Measurements from ENCODE around the gene ERICH4. TPM values are rescaled to one million over a fixed set of nuclear protein-coding genes. Genes with fewer than 3 reads are reported as not detected.
"Not testable (repeated sequence)": the region's sequence is repeated elsewhere in the genome, so short reads cannot be mapped to it uniquely, and the experiment has no call there.

ERICH4 gene
- total and polyA plus RNA-seq, 5 donors from 2014 or later, result not detected

DNA sequence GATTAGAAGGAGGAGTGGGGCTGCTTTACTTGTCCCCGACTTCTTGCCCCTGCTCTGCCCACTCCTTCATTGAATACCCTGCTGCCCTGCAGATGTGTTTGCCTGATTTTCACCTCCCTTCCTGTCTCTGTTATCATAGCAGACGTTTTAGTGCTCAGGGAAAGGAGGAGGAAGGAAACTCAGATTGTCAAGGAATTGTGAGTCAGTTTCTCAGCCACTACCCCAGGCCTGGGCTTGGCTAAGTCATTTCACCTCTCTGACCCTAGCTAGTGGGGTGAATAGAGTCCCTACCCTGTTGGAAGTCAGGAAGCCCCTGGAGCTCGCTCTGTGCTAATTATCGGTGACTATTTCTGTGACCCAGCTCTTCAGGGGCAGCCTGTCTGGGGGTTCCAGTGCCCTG, 41.5 kb upstream of the ERICH4 start:
- ATAC-seq (ENCODE audit: low read depth in 2 of 2), result no peak
- H3K27ac ChIP-seq (ENCODE audit: insufficient read depth, low read length, poor library complexity, severe bottlenecking), result no peak overlapping the region
- peaks cover 19% of the 10 kb centered on the region for H3K4me1 ChIP-seq (ENCODE audit: control insufficient read depth, insufficient read depth, low read length, poor library complexity, severe bottlenecking)
- Mint-ChIP-seq H3K4me3 (peak overlapping the region in 1 of 4 donors; percentile 84), H3K4me1 (peaks cover 19 to 44% (median 29%) of the 10 kb centered on the region in 4 donors), H3K27me3 (no peaks in the 10 kb centered on the region), H3K36me3 (peaks cover 7% of the 10 kb centered on the region), H3K9me3 (no peaks in the 10 kb centered on the region), H3K27ac (peak overlapping the region in 1 of 3 donors; percentile 71)
- no peaks in the 10 kb centered on the region for H3K36me3 ChIP-seq (ENCODE audit: control insufficient read depth, insufficient read depth, low read length)
- DNase-seq, result no peak
- H3K27me3 ChIP-seq (ENCODE audit: control insufficient read depth, insufficient read depth, low read length), result no peaks in the 10 kb centered on the region
- H3K4me3 ChIP-seq (ENCODE audit: low read depth, low read length), result no peak overlapping the region
- no peaks in the 10 kb centered on the region for H3K9me3 ChIP-seq (ENCODE audit: control insufficient read depth in 2 of 2, low read length in 2 of 2)

GRCh38 chr19:41402010-41402409, 40.9 kb upstream of the ERICH4 start:
- Mint-ChIP-seq H3K27me3 (no peaks in the 10 kb centered on the region), H3K27ac (no peak overlapping the region), H3K4me3 (peak overlapping the region in 1 of 4 donors; percentile 43), H3K4me1 (peaks cover 21 to 40% (median 28%) of the 10 kb centered on the region in 4 donors), H3K36me3 (peaks cover 9% of the 10 kb centered on the region), H3K9me3 (no peaks in the 10 kb centered on the region)
- peaks cover 15% of the 10 kb centered on the region for H3K4me1 ChIP-seq (ENCODE audit: control insufficient read depth, insufficient read depth, low read length, poor library complexity, severe bottlenecking)
- H3K4me3 ChIP-seq (ENCODE audit: low read depth, low read length), result no peak overlapping the region
- no peak overlapping the region for H3K27ac ChIP-seq (ENCODE audit: insufficient read depth, low read length, poor library complexity, severe bottlenecking)
- ATAC-seq (ENCODE audit: low read depth in 2 of 2), result no peak
- no peaks in the 10 kb centered on the region for H3K36me3 ChIP-seq (ENCODE audit: control insufficient read depth, insufficient read depth, low read length)
- no peaks in the 10 kb centered on the region for H3K27me3 ChIP-seq (ENCODE audit: control insufficient read depth, insufficient read depth, low read length)
- DNase-seq, result no peak
- H3K9me3 ChIP-seq (ENCODE audit: control insufficient read depth in 2 of 2, low read length in 2 of 2), result no peaks in the 10 kb centered on the region

DNA sequence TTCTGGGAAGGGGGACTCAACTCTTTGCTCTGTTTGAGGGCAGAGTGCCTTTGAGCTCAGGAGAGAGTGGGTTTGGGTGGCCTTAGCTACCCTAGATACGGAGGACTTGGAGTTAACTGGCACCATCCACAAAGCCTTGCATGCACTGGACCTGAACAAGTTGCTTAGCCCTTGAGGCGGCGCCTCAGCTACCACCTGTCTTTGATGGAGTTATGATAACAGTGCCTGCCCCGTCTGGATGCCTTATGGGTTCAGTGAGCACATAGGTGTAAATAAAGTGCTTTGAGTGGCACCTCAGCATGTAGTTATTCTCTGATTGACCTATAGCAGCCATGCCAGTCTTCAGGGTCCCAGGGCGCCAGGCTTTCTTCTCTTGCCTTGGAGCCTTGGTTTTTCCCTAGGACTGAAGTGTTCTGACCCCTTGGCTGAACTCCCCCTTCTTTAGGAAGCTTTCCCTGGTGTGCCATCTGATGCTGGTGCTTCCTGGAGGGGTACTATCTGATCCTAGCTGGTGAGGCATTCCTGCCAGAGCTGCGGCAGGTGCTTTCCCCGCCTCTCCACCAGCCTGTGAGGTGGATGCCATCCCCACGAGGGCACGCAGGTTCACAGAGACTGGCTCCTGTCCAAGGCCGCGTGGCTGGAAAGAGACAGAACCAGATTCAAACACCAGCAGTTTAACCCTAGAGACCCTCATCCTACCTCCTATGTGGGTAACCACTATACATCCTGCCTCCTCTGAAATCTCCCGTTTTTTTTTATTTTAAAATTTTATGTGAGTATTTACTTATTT, 39.6 kb upstream of the ERICH4 start:
- Histone ChIP-seq H3K27me3 (ENCODE audit: control insufficient read depth, insufficient read depth, low read length) (no peaks in the 10 kb centered on the region), H3K27ac (ENCODE audit: insufficient read depth, low read length, poor library complexity, severe bottlenecking) (no peak overlapping the region), H3K4me1 (ENCODE audit: control insufficient read depth, insufficient read depth, low read length, poor library complexity, severe bottlenecking) (peaks cover 9% of the 10 kb centered on the region), H3K9me3 (ENCODE audit: control insufficient read depth in 2 of 2, low read length in 2 of 2) (no peaks in the 10 kb centered on the region), H3K36me3 (ENCODE audit: control insufficient read depth, insufficient read depth, low read length) (no peaks in the 10 kb centered on the region), H3K4me3 (ENCODE audit: low read depth, low read length) (no peak overlapping the region)
- H3K36me3 Mint-ChIP-seq, result peaks cover 15% of the 10 kb centered on the region
- H3K27me3 Mint-ChIP-seq, result no peaks in the 10 kb centered on the region
- DNase-seq (no peak), ATAC-seq (ENCODE audit: low read depth in 2 of 2) (no peak)
- H3K27ac Mint-ChIP-seq, result no peak overlapping the region
- H3K4me3 Mint-ChIP-seq, result peak overlapping the region in 1 of 4 donors; percentile 35
- peaks cover 10 to 31% (median 20%) of the 10 kb centered on the region in 4 donors for H3K4me1 Mint-ChIP-seq
- no peaks in the 10 kb centered on the region for H3K9me3 Mint-ChIP-seq

DNA sequence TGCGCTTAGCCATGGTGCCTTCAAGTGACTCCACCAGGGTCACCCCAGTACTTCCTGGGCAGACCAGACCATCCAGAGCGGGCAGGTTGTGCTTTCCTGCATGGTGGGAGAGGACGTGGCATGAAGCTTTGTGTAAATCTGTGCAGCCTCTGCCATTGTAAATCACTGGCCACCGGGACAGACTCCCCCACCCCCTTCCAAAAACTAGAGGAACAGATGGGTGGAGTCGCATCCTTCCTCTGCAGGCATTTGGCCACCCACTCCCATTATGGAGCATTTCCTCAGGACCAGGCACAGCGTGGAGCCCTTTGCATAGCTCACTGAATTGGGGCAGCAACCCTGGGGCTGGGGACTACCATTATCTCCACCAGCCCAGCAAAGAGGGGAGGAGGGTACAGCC, 37.2 kb upstream of the ERICH4 start:
- no peaks in the 10 kb centered on the region for H3K27me3 Mint-ChIP-seq
- no peak overlapping the region for H3K4me3 Mint-ChIP-seq
- ATAC-seq (ENCODE audit: low read depth in 2 of 2), result no peak
- Histone ChIP-seq H3K9me3 (ENCODE audit: control insufficient read depth in 2 of 2, low read length in 2 of 2) (no peaks in the 10 kb centered on the region), H3K4me1 (ENCODE audit: control insufficient read depth, insufficient read depth, low read length, poor library complexity, severe bottlenecking) (no peaks in the 10 kb centered on the region), H3K27me3 (ENCODE audit: control insufficient read depth, insufficient read depth, low read length) (no peaks in the 10 kb centered on the region), H3K36me3 (ENCODE audit: control insufficient read depth, insufficient read depth, low read length) (no peaks in the 10 kb centered on the region), H3K27ac (ENCODE audit: insufficient read depth, low read length, poor library complexity, severe bottlenecking) (no peak overlapping the region), H3K4me3 (ENCODE audit: low read depth, low read length) (no peak overlapping the region)
- DNase-seq, result no peak
- peaks cover 15% of the 10 kb centered on the region for H3K36me3 Mint-ChIP-seq
- no peak overlapping the region for H3K27ac Mint-ChIP-seq
- no peaks in the 10 kb centered on the region for H3K9me3 Mint-ChIP-seq
- peaks cover 5 to 26% (median 16%) of the 10 kb centered on the region in 4 donors for H3K4me1 Mint-ChIP-seq

DNA sequence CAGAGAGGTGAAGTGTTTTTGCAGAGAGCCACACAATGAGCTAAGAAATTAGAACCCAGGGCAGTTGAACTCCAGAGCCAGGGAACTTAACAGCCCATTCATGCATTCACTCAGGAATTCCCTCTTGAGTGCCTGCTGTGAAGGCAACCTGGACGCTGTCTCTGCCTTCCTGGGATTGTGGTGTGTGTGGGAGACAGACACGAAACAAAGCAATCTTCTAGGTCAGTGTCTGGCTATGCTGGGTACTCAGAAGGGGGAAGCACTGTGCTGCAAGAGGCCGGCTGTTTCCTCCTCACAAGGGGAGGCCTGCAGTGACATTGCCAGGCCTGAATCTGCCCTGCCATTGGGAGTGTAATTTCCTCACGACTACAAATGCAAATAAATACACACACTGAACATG, 35.7 kb upstream of the ERICH4 start:
- H3K4me1 Mint-ChIP-seq, result peaks cover 5 to 16% (median 9%) of the 10 kb centered on the region in 4 donors
- no peak for DNase-seq
- peaks cover 12% of the 10 kb centered on the region for H3K36me3 Mint-ChIP-seq
- no peaks in the 10 kb centered on the region for H3K9me3 Mint-ChIP-seq
- H3K9me3 ChIP-seq (ENCODE audit: control insufficient read depth in 2 of 2, low read length in 2 of 2), result no peaks in the 10 kb centered on the region
- H3K4me1 ChIP-seq (ENCODE audit: control insufficient read depth, insufficient read depth, low read length, poor library complexity, severe bottlenecking), result no peaks in the 10 kb centered on the region
- peak overlapping the region in 1 of 3 donors; percentile 3 for H3K27ac Mint-ChIP-seq
- no peaks in the 10 kb centered on the region for H3K27me3 ChIP-seq (ENCODE audit: control insufficient read depth, insufficient read depth, low read length)
- H3K27me3 Mint-ChIP-seq, result no peaks in the 10 kb centered on the region
- peaks cover 11% of the 10 kb centered on the region for H3K36me3 ChIP-seq (ENCODE audit: control insufficient read depth, insufficient read depth, low read length)
- H3K4me3 Mint-ChIP-seq, result peak overlapping the region in 1 of 4 donors; percentile 62
- no peak overlapping the region for H3K4me3 ChIP-seq (ENCODE audit: low read depth, low read length)
- no peak for ATAC-seq (ENCODE audit: low read depth in 2 of 2)
- no peak overlapping the region for H3K27ac ChIP-seq (ENCODE audit: insufficient read depth, low read length, poor library complexity, severe bottlenecking)

DNA sequence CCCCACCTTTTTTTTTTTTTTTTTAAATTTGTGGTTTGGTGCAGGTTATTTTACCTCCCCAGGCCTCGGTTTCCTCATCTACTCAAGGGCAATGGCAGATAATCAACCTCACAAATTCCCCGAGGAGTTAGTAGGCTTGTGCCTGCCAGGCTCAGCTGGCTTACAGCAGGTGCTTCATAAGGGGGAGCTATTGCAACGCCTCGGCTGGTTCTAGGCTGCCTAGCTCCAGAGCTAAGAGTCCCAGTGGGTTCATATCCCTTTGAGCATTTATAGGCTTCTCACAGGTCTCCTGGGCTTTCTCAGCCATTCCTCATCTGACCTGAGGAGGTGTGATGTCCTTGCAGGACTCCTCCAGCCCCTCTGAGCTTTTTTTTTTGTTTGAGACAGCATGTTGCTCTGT, 34.7 kb upstream of the ERICH4 start:
- H3K27ac Mint-ChIP-seq, result no peak overlapping the region
- H3K4me3 Mint-ChIP-seq, result no peak overlapping the region
- H3K36me3 ChIP-seq (ENCODE audit: control insufficient read depth, insufficient read depth, low read length), result peaks cover 13% of the 10 kb centered on the region
- no peaks in the 10 kb centered on the region for H3K9me3 Mint-ChIP-seq
- H3K4me1 ChIP-seq (ENCODE audit: control insufficient read depth, insufficient read depth, low read length, poor library complexity, severe bottlenecking), result no peaks in the 10 kb centered on the region
- H3K36me3 Mint-ChIP-seq, result peaks cover 12% of the 10 kb centered on the region
- H3K27me3 ChIP-seq (ENCODE audit: control insufficient read depth, insufficient read depth, low read length), result no peaks in the 10 kb centered on the region
- DNase-seq (no peak), ATAC-seq (ENCODE audit: low read depth in 2 of 2) (no peak)
- no peak overlapping the region for H3K27ac ChIP-seq (ENCODE audit: insufficient read depth, low read length, poor library complexity, severe bottlenecking)
- peaks cover 5 to 16% (median 9%) of the 10 kb centered on the region in 4 donors for H3K4me1 Mint-ChIP-seq
- H3K9me3 ChIP-seq (ENCODE audit: control insufficient read depth in 2 of 2, low read length in 2 of 2), result no peaks in the 10 kb centered on the region
- no peak overlapping the region for H3K4me3 ChIP-seq (ENCODE audit: low read depth, low read length)
- H3K27me3 Mint-ChIP-seq, result no peaks in the 10 kb centered on the region

DNA sequence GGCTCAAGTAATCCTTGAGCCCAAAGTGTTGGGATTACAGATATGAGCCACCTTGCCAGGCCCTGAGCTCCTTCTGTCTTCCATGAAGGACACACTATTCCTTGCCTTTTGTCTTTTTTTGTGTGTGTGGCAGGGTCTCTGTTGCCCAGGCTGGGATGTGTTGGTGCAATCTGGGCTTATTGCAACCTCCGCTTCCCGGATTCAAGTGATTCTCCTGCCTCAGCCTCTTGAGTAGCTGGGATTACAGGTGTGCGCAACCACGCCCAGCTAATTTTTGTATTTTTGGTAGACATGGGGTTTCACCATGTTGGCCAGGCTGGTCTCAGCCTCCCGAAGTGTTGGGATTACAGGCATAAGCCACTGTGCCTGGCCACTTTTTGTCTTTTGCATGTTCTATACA, 34.1 kb upstream of the ERICH4 start:
- H3K27me3 Mint-ChIP-seq; H3K27me3 ChIP-seq (ENCODE audit: control insufficient read depth, insufficient read depth, low read length); ATAC-seq (ENCODE audit: low read depth in 2 of 2); H3K27ac ChIP-seq (ENCODE audit: insufficient read depth, low read length, poor library complexity, severe bottlenecking); H3K9me3 ChIP-seq (ENCODE audit: control insufficient read depth in 2 of 2, low read length in 2 of 2); H3K27ac Mint-ChIP-seq; H3K4me3 ChIP-seq (ENCODE audit: low read depth, low read length); H3K4me1 ChIP-seq (ENCODE audit: control insufficient read depth, insufficient read depth, low read length, poor library complexity, severe bottlenecking); H3K9me3 Mint-ChIP-seq; DNase-seq: not testable (repeated sequence)
- Mint-ChIP-seq H3K4me3 (peak overlapping the region in 1 of 4 donors; percentile 7), H3K4me1 (peaks cover 5 to 13% (median 9%) of the 10 kb centered on the region in 4 donors), H3K36me3 (peaks cover 18% of the 10 kb centered on the region)
- peaks cover 18% of the 10 kb centered on the region for H3K36me3 ChIP-seq (ENCODE audit: control insufficient read depth, insufficient read depth, low read length)

- H3K4me3 Mint-ChIP-seq, result peak overlapping the region in 1 of 4 donors; percentile 7
- H3K27me3 ChIP-seq (ENCODE audit: control insufficient read depth, insufficient read depth, low read length), result no peaks in the 10 kb centered on the region
- no peak overlapping the region for H3K4me3 ChIP-seq (ENCODE audit: low read depth, low read length)
- H3K27ac Mint-ChIP-seq, result no peak overlapping the region
- no peaks in the 10 kb centered on the region for H3K9me3 Mint-ChIP-seq
- peaks cover 5 to 13% (median 9%) of the 10 kb centered on the region in 4 donors for H3K4me1 Mint-ChIP-seq
- no peaks in the 10 kb centered on the region for H3K9me3 ChIP-seq (ENCODE audit: control insufficient read depth in 2 of 2, low read length in 2 of 2)
- ATAC-seq (ENCODE audit: low read depth in 2 of 2) (no peak), DNase-seq (no peak)
- H3K27ac ChIP-seq (ENCODE audit: insufficient read depth, low read length, poor library complexity, severe bottlenecking), result no peak overlapping the region
- peaks cover 21% of the 10 kb centered on the region for H3K36me3 ChIP-seq (ENCODE audit: control insufficient read depth, insufficient read depth, low read length)
- no peaks in the 10 kb centered on the region for H3K4me1 ChIP-seq (ENCODE audit: control insufficient read depth, insufficient read depth, low read length, poor library complexity, severe bottlenecking)
- H3K36me3 Mint-ChIP-seq, result peaks cover 22% of the 10 kb centered on the region
- no peaks in the 10 kb centered on the region for H3K27me3 Mint-ChIP-seq
These were observed 33.7 kb upstream of the ERICH4 start for GRCh38 chr19:41409288-41409687.

Data from CD4-positive, CD25-positive, alpha-beta regulatory T cell (primary cell).